T-cell (primary cell): ENCODE measurements around the gene MIB2. TPM values are rescaled to one million over a fixed set of nuclear protein-coding genes. Genes with fewer than 3 reads are reported as not detected.
A peak's percentile ranks its signal among the peaks of the same experiment; 100 is the strongest.

Experiments
- ATAC-seq, 4 experiments: fragments of 200-7000 bp in 3 of 4; fragments of 150-1000 bp in 1 of 4; cut with Tn5 transposase; replicated peaks in 1 of 4; 1 replicate in 3 of 4; 2 replicates in 1 of 4; pipeline ENCODE4 v1.10.0; 2021; ENCODE audit warnings: moderate library complexity in 3 of 4, mild to moderate bottlenecking in 2 of 4, moderate number of reproducible peaks in 1 of 4
- CTCF ChIA-PET, 2 donors: fragments of 300-600 bp; sonication (Branson Sonifier 250); formaldehyde crosslinking; loops; one replicate each; lab custom pipeline; 2022; ENCODE audit warnings: antibody characterized with exemption in 2 of 2; lab: Charles Lee
- POLR2A ChIA-PET, 2 donors: fragments of 300-600 bp; sonication (Branson Sonifier 250); formaldehyde crosslinking; loops; one replicate each; lab custom pipeline; 2022; ENCODE audit warnings: antibody characterized with exemption in 2 of 2; lab: Charles Lee
- DNase-seq, 35 experiments: peaks; one replicate each; pipeline versions ENCODE4 v3.0.0 to v3.0.0-alpha.2; 2013 to 2023
- H3K27ac ChIP-seq: one replicate; pipeline ENCODE4 v1.5.1; 2013; ENCODE audit warnings: low read length
- H3K27me3 ChIP-seq, 2 experiments: replicated peaks in 1 of 2; 1 replicate in 1 of 2; 2 replicates in 1 of 2; pipeline versions ENCODE4 v1.6.1 to v1.7.0; 2013; ENCODE audit warnings: low read length in 1 of 2, mixed read lengths in 1 of 2; ENCODE audit not compliant: control insufficient read depth in 2 of 2, insufficient read depth in 2 of 2; ENCODE audit errors: extremely low read depth in 1 of 2
- H3K36me3 ChIP-seq, 2 donors: 1 replicate in 1 of 2; 2 replicates in 1 of 2; pipeline versions ENCODE4 v1.6.1 to v1.7.0; 2013; ENCODE audit warnings: low read length in 1 of 2; ENCODE audit not compliant: control insufficient read depth in 2 of 2, insufficient read depth in 1 of 2; ENCODE audit errors: extremely low read depth in 1 of 2
- H3K4me1 ChIP-seq, 2 experiments: 1 replicate in 1 of 2; 2 replicates in 1 of 2; pipeline versions ENCODE4 v1.6.1 to v1.7.0; 2013; ENCODE audit warnings: low read length in 2 of 2, mixed read lengths in 1 of 2; ENCODE audit not compliant: insufficient read depth in 2 of 2, control insufficient read depth in 1 of 2; ENCODE audit errors: extremely low read depth in 1 of 2
- H3K4me3 ChIP-seq, 2 donors: 1 replicate in 1 of 2; 2 replicates in 1 of 2; pipeline versions ENCODE4 v1.5.1 to v1.7.0; 2013; ENCODE audit warnings: mild to moderate bottlenecking in 2 of 2, low read length in 1 of 2, moderate library complexity in 1 of 2; ENCODE audit not compliant: control insufficient read depth in 1 of 2; ENCODE audit errors: extremely low read depth in 1 of 2
- H3K9me3 ChIP-seq: 2 replicates; pipeline ENCODE4 v1.7.0; 2013
- H3K27ac Mint-ChIP-seq, 2 donors: one replicate each; pipeline ENCODE4 v1.8.0; 2020 to 2021; ENCODE audit warnings: mild to moderate bottlenecking in 2 of 2, mixed read lengths in 2 of 2
- H3K27me3 Mint-ChIP-seq, 2 donors: one replicate each; pipeline ENCODE4 v1.8.0; 2021 to 2022; ENCODE audit warnings: mixed read lengths in 2 of 2
- H3K36me3 Mint-ChIP-seq: one replicate; pipeline ENCODE4 v1.8.0; 2021; ENCODE audit warnings: mixed read lengths
- H3K4me1 Mint-ChIP-seq, 3 donors: one replicate each; pipeline ENCODE4 v1.8.0; 2020 to 2022; ENCODE audit warnings: mixed read lengths in 3 of 3, mild to moderate bottlenecking in 1 of 3
- H3K4me3 Mint-ChIP-seq, 3 donors: one replicate each; pipeline ENCODE4 v1.8.0; 2020 to 2022; ENCODE audit warnings: mild to moderate bottlenecking in 3 of 3, mixed read lengths in 3 of 3, moderate library complexity in 3 of 3
- H3K9me3 Mint-ChIP-seq, 3 donors: one replicate each; pipeline ENCODE4 v1.8.0; 2020 to 2022; ENCODE audit warnings: mixed read lengths in 3 of 3
- WGBS: methylation state at CpG from one replicate; pipeline ENCODE4 v1.1.5; 2013; ENCODE audit warnings: missing lambda C conversion rate; ENCODE audit not compliant: insufficient coverage; 5-methylcytosine and 5-hydroxymethylcytosine counted together
- total RNA-seq, 35 experiments: library from RNA in 6 of 35; stranded (reverse) in 6 of 35; fragments of 120-200 nt in 1 of 35; gene quantifications; one replicate each; pipeline versions ENCODE4 v1.2.1 to v1.2.4 and lab custom pipeline; 2013 to 2026

MIB2 gene
- total RNA-seq, 5 donors from 2014 or later (not counting 1 experiment from before 2014, with no cell fraction given) = 68.9 to 105 (median 103) TPM

DNA sequence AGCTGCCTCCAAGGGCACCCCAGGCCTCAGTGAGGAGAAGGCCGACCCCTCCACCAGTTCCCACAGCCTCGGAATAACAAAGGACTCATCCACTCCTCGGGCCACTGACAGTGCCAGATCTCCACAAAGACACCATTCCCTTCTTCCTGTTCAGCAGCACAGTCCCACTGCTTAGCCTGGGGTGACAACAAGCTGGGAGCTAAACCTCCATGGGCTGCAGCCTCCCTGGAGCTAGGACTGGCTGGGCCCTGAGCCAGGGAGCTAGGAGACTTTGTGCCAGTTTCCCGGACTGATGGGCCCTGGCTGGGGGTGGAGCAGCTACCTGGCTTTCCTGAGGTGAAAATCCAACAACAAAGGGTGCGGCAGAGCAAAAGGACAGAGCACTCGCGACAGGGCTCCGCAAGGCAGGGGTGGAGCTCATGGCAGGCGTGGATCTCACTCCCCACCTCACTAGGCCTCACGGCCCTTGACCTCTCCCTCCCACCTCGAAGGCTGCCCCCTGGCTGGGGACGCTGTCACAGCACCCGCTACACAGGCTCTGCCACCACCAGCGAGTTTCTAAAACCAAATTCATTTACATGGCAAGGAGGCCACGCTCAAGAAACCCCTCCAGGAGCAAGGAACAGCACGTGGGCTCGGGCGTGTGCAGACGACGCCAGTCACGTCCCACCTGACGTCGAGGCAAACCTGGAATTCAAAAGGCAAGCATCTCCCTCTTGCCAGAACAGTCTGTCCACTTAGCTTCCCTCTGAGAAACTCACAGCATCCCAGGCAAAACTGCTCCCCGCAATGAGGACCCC, 63.5 kb downstream of the MIB2 start:
- H3K27me3 ChIP-seq = no peaks in the 10 kb centered on the region
- Mint-ChIP-seq H3K4me1 (peaks cover 33 to 60% (median 48%) of the 10 kb centered on the region in 3 donors), H3K4me3 (peak overlapping the region; percentile 83 to 93 (median 85)), H3K9me3 (no peaks in the 10 kb centered on the region), H3K27me3 (no peaks in the 10 kb centered on the region), H3K36me3 (peaks cover 16% of the 10 kb centered on the region), H3K27ac (peak overlapping the region; percentile 95 to 97)
- peak overlapping the region; percentile 72 for H3K27ac ChIP-seq
- 83% methylated on average over 22 of the region's 24 CpGs for WGBS
- CTCF ChIA-PET = interaction anchor here in 1 of 2 donors (0.9 kb wide), 1 partner anchor 13 kb away, joined by 5 read pairs; no protein-coding TSS in a partner anchor
- peak overlapping the region; percentile 43 to 77 for H3K4me3 ChIP-seq
- peaks cover 4 to 10% of the 10 kb centered on the region in 2 donors for H3K36me3 ChIP-seq
- peaks cover 6 to 34% of the 10 kb centered on the region in 2 experiments for H3K4me1 ChIP-seq
- DNase-seq (peak in 17 of 35 experiments; percentile 17 to 61 (median 39)), ATAC-seq (peak in 3 of 4 experiments; percentile 30 to 60 (median 34))
- POLR2A ChIA-PET = interaction anchor here in 1 of 2 donors (0.7 kb wide), 1 partner anchor 107 kb away, joined by 3 read pairs; no protein-coding TSS in a partner anchor
- no peaks in the 10 kb centered on the region for H3K9me3 ChIP-seq

Other genes starting within 250 kb of the MIB2 start
- 10 to 100 TPM; 58.8 to 91.7 (median 86.0) TPM for gene AURKAIP1, start 240.3 kb upstream of the MIB2 start, total RNA-seq
- 100 to 1,000 TPM; 250 to 418 (median 376) TPM for gene CCNL2, start 216.2 kb upstream of the MIB2 start, total RNA-seq
- gene MRPL20, start 208.2 kb upstream of the MIB2 start, total RNA-seq = 100 to 1,000 TPM; 106 to 123 (median 114) TPM
- under 1 TPM in 1 of 5 donors, not detected in 4; 0.20 TPM for gene ANKRD65, start 194.2 kb upstream of the MIB2 start, total RNA-seq
- under 1 TPM in 3 of 5 donors, not detected in 2; 0.15 to 0.54 (median 0.26) TPM for gene VWA1, start 179.8 kb upstream of the MIB2 start, total RNA-seq
- 1 to 10 TPM in 3 of 5 donors, under 1 TPM in 2; 0.59 to 3.1 (median 1.4) TPM for gene ATAD3C, start 165.8 kb upstream of the MIB2 start, total RNA-seq
- 10 to 100 TPM; 52.1 to 69.3 (median 57.2) TPM for gene ATAD3B, start 143.7 kb upstream of the MIB2 start, total RNA-seq
- gene ATAD3A, start 103.3 kb upstream of the MIB2 start, total RNA-seq = 10 to 100 TPM; 24.6 to 42.5 (median 31.1) TPM
- 1 to 10 TPM; 1.0 to 3.1 (median 1.4) TPM for gene TMEM240, start 74.9 kb upstream of the MIB2 start, total RNA-seq
- 100 to 1,000 TPM; 112 to 135 (median 134) TPM for gene SSU72, start 40.6 kb upstream of the MIB2 start, total RNA-seq
- gene FNDC10, start 15.4 kb upstream of the MIB2 start, total RNA-seq = 1 to 10 TPM; 2.1 to 6.3 (median 5.9) TPM
- gene MMP23B, start 16.7 kb downstream of the MIB2 start, total RNA-seq = 10 to 100 TPM in 1 of 5 donors, 1 to 10 TPM in 4; 4.8 to 11.2 (median 6.8) TPM
- gene CDK11B, start 43.5 kb downstream of the MIB2 start, total RNA-seq = 10 to 100 TPM; 38.0 to 54.3 (median 43.7) TPM
- 100 to 1,000 TPM in 3 of 5 donors, 10 to 100 TPM in 2; 77.7 to 202 (median 128) TPM for gene SLC35E2B, start 77.3 kb downstream of the MIB2 start, total RNA-seq
- gene CDK11A, start 108.9 kb downstream of the MIB2 start, total RNA-seq = 100 to 1,000 TPM; 109 to 243 (median 182) TPM
- 10 to 100 TPM; 45.6 to 68.2 (median 58.0) TPM for gene NADK, start 163.0 kb downstream of the MIB2 start, total RNA-seq